NCI-H2081 treated with DMSO at 0.1 percent for 48 hours (cell line): ENCODE measurements around the gene CCDC9.
A peak's percentile ranks its signal among the peaks of the same experiment; 100 is the strongest.
"Not testable (repeated sequence)": the region's sequence is repeated elsewhere in the genome, so short reads cannot be mapped to it uniquely, and the experiment has no call there.

Experiments
- DNase-seq: peaks from one replicate; lab custom pipeline; 2025; lab: John Stamatoyannopoulos, UW

Gene CCDC9

DNA sequence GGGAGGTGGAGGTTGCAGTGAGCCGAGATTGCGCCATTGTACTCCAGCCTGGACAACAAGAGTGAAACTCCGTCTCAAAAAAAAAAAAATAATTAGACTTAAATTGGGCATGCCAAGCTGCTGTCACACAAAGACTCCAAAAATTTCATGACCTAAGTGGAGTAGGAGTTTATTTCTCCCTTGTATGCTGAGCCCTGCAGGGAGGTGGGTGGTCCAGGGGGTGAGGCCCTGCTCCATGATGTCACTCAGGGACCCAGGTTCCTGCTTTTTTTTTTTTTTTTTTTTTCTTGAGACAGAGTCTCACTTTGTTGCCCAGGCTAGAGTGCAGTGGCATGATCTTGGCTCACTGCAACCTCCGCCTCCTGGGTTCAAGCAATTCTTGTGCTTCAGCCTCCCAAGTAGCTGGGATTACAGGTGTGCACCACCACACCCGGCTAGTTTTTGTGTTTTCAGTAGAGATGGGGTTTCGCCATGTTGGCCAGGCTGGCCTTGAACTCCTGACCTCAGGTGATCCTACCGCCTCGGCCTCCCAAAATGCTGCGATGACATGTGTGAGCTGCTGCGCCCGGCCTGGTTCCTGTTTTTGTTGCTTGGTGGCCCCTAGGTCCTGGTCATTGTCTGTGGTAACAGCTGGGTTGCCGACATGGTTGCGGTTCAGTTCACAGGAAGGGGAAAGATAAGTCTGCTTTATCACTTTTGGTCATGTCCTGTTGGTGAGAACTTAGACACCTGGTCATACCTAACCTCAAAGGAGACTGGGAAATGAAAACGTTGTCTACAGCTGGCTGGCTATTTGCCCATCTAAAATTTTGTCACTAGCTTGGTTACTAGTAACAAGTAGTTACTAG lies 5.8 kb downstream of the CCDC9 start:
- DNase-seq = not testable (repeated sequence)

GRCh38 chr19:47264629-47265028 lies 8.3 kb downstream of the CCDC9 start:
- no peak for DNase-seq

DNA sequence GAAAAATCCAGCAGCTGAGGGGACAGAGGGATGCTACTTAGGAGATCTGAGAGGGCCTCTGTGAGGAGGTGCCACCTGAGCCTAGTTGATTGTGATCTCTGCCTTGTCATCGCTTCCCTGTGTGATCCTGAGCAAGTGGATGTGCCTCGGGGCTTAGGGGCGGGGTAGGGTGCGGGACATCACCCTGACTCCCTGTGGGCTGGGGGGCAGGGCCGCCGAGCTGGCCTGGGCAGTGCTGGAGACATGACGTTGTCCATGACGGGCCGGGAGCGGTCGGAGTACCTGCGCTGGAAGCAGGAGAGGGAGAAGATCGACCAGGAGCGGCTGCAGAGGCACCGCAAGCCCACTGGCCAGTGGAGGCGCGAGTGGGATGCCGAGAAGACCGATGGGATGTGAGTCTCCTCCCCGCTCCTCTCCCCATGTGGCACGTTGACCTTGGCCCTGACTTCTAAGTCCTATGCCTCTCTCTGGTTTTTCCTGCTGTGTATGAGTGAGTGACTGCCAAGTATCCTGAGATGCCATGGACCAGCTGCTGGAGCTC lies 10.1 kb downstream of the CCDC9 start:
- no peak for DNase-seq

DNA sequence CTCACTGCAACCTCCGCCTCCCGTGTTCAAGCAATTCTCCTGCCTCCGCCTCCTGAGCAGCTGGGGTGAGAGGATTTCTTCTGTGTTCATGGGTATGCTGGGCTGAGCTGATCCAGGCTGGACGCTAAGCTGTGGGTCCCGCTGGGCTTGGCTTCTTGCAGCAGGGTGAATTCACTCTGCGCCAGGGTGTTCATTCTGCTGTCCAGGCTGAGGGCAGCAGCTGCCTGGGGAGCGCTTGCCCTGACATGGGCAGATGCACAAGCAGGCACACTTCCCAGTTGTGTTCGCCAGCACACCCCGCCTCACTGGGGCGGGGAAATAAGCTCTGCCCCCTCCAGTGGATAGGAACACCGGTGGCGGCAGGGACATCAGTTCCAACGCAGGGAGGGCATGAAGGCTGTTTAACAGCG lies 11.0 kb downstream of the CCDC9 start:
- DNase-seq = no peak

- DNase-seq = no peak
These were observed 11.7 kb downstream of the CCDC9 start for GRCh38 chr19:47268028-47268427.

DNA sequence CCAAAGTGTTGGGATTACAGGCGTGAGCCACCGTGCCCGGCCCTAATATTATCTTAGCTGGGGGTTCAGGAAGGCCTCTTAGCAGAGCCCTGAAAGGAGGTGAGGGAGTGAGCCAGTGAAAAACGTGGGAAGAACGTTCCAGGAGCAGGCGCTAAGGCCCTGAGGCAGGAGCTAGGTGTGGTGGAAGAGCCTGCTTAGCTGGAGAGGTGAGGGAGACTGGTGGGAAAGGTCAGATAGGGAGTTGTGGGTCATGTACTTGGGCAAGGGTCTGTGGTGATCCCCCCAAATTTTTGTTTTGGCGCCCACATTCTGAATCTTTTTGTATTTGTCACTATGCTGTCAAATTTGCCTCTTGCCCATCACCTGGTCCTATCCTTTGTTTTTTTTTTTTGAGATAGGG lies 13.3 kb downstream of the CCDC9 start:
- DNase-seq = no peak

DNA sequence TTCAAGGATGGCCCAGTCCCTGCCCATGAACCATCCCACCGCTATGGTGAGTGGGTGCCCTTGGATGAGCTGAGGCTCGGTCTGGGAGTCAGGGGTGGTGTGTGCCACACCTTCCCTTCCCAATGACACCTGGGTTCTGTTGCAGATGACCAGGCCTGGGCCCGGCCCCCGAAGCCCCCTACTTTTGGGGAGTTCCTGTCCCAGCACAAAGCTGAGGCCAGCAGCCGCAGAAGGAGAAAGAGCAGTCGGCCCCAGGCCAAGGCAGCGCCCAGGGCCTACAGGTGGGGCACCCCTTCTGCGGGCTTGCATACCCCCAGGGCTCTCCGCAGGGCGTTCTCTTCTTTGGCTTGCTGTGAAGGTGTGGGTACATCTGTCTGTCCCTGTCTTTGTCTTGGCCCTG lies 14.1 kb downstream of the CCDC9 start:
- DNase-seq = no peak

DNA sequence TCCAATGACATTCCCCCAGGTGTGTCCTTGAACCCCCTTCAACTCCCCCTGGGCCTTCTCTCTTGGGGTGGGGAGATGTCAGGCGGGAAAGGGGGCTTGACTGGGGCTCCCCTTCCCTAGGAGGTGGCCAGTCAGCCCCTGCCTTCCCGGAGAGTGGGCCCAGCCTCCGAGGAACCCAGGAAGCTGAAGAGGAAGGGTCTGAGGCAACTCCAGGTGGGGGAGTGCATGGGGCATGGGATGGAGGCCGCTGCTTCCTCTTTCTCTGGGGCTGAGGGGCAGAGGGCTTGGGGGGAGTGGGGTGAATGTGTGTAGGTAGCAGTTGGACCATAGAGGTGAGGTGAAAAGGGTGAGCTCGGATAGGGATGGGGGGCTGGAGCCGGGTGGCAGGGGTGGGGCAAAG lies 15.6 kb downstream of the CCDC9 start:
- DNase-seq = no peak

GRCh38 chr19:47272448-47273312 lies 16.4 kb downstream of the CCDC9 start:
- DNase-seq = no peak

GRCh38 chr19:47273313-47274070 lies 17.2 kb downstream of the CCDC9 start:
- no peak for DNase-seq

DNA sequence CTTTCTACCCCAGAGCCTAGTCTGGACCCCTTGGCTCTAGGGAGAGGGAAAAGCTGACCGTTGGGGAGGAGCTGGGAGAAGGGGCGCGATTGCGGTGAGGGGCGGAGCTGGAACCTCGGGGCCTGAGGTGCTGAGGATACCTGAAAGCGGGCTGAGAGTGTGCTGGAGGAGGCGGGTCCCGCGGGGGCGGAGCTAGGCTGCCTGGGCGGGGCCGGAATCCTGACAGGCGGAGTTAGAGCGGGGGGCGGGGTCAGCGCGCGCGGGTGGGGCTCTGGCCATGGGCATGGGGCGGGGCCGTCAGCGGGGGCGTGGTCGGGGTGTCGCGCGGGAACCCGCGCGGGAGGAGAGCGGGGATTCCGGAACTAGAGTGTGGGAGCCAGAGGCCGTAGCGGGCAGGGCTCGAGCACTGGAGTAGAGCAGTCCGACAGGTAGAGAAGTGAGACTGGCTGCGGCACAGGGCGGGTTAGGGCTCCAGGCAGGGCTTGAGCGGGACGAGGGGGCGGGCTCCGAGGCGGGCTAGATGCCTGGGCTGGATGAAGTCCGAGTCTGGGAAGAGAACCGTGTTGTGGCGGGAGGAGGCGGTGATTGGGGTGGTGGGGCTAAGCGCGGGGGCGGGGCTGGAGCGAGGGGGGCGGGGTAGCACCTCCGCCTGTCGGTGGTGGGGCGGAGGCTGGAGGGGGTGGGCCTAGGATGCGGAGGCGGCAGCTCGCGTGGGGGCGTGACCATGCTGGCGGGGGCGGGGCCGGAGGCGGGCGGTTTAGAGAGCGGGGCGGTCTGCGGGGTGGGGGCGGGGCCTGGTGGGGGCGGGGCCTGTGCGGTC lies 18.0 kb downstream of the CCDC9 start, which contains the start of gene INAFM1:
INAFM1 (plus strand) TSS at position 815 of the 820 bp plus-strand sequence. CDS start 35 bp downstream, outside the sequence.
- DNase-seq = peak; percentile 34

GRCh38 chr19:47274891-47275761 lies 18.8 kb downstream of the CCDC9 start:
- DNase-seq = no peak

GRCh38 chr19:47275791-47276461 lies 19.6 kb downstream of the CCDC9 start:
- DNase-seq = no peak

DNA sequence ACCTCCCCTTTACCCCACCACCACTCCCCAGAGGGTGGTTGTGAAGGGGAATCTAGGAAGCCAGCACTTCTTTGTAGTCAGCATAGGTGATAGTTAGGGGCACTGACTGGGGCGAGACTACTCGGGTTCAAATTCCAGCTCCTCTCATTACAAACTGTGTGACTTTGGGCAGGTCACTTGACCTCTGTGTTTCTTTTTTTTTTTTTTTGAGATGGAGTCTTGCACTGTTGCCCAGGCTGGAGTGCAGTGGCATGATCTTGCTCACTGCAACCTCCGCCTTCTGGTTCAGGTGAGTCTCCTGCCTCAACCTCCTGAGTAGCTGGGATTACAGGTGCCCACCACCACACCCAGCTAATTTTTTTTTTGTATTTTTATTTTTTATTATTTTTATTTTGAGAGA lies 20.2 kb downstream of the CCDC9 start:
- not testable (repeated sequence) for DNase-seq

- DNase-seq = no peak
These were observed 24.0 kb downstream of the CCDC9 start for GRCh38 chr19:47280183-47280797.

DNA sequence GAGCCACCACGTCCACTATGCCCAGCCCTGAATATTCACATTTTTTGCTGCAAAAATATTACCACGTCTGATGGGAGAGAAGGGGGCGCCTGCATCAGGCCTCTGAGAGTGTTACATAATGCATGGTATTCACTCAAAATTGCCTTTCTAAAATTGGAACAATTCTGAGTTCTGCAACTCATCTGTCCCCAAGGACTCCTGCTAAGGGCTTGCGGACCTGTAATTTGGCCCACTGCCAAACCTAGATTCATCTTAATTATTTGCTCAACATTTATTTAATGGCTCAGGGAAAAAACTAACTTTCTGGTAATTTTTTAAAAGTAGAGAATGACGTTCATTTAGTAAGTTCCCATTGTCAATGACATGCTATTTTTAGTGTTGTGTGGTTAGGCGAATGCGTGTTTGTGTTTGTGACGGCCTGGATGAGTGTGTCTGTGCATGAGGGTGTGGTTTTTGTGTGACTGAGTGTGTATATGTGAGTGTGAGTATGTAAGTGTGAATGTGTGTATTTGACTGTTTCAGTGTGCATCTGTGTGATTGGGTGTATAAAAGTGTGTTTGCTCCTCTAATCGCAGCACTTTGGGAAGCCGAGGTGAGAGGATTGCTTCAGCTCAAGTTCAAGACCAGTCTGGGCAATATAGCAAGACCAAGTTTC lies 27.2 kb downstream of the CCDC9 start:
- no peak for DNase-seq

DNA sequence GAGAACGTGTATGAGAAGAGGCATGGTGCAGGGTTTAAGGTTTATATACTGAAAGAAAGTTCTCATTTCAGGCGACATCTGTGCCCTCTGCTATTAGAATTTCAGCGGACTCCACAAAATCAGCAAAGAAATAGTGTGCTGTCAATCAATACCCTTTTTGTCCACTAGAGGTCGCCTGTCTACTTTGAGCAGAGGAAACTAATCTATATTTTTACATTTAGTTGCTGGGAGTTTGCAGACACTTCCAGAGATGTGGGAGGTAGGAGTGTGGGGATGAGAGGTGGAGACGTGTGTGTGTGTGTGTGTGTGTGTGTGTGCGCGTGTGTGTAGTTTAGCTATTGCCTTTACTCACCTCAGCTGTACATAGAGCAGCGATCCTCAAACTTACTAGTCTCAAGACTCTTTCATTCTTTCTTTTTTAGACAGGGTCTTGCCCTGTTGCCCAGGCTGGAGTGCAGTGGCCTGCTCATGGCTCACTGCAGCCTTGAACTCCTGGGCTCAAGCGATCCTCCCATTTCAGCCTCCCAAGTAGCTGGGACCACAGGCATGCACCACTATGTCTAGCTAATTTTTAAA lies 28.1 kb downstream of the CCDC9 start:
- no peak for DNase-seq

- peak; percentile 37 for DNase-seq
These were observed 39.7 kb downstream of the CCDC9 start for GRCh38 chr19:47296036-47296435.
